Fibroblast of villous mesenchyme (primary cell): ENCODE data around the gene GNL2. TPM values are rescaled to one million over a fixed set of nuclear protein-coding genes. Genes with fewer than 3 reads are reported as not detected.

ENCODE experiments used
- DNase-seq: peaks from one replicate; pipeline ENCODE4 v3.0.0-alpha.2; 2010; ENCODE audit warnings: low read depth
- H3K4me3 ChIP-seq: 2 replicates; pipeline ENCODE4 v1.5.1; 2011; ENCODE audit warnings: low read depth, mild to moderate bottlenecking, low read length
- CTCF ChIP-seq: IDR thresholded peaks from 2 replicates; pipeline ENCODE4 v1.5.1; 2012; ENCODE audit warnings: low read depth, mild to moderate bottlenecking, low read length; ENCODE audit not compliant: insufficient read depth
- total RNA-seq: library from RNA; depleted of rRNA; stranded (reverse); fragments of >200 nt; gene quantifications from 2 replicates; pipeline ENCODE4 v1.2.3, GENCODE V29; 2012

The GNL2 gene
- total RNA-seq, 1 donor: 77.7 TPM

GRCh38 chr1:37559080-37559479 is 36.7 kb downstream of the GNL2 start:
- TF ChIP-seq CTCF: no peak
- DNase-seq: no peak
- no peak overlapping the region for H3K4me3 ChIP-seq

- no peak overlapping the region for H3K4me3 ChIP-seq
- no peak for TF ChIP-seq CTCF
These were observed 37.3 kb downstream of the GNL2 start for GRCh38 chr1:37558411-37558810.

GRCh38 chr1:37557402-37557801 is 38.3 kb downstream of the GNL2 start:
- peak overlapping the region; percentile 65 for H3K4me3 ChIP-seq
- TF ChIP-seq CTCF: no peak
- no peak for DNase-seq

More at GRCh38 chr1:37558411-37558810, 37.3 kb downstream of the GNL2 start:
- DNase-seq: no peak

- peak within 1 kb of the TSS; percentile 65 for H3K4me3 ChIP-seq
- no peak for TF ChIP-seq CTCF
- DNase-seq: peak; percentile 94
These were observed 39.0 kb downstream of the GNL2 start, which contains the start of gene DNALI1 for GRCh38 chr1:37556712-37557196. DNALI1 (plus strand) TSS chr1:37556940; CDS start chr1:37556995, 55 bp downstream.

- DNase-seq: peak; percentile 94
- H3K4me3 ChIP-seq: peak within 1 kb of the TSS; percentile 96
- TF ChIP-seq CTCF: no peak
These were observed 41.6 kb downstream of the GNL2 start, which contains the start of gene SNIP1 for GRCh38 chr1:37553927-37554808. SNIP1 (minus strand) TSS chr1:37554293; CDS start chr1:37554229, 64 bp downstream.

- no peak for TF ChIP-seq CTCF
- no peak for DNase-seq
- peak overlapping the region; percentile 96 for H3K4me3 ChIP-seq
These were observed 42.2 kb downstream of the GNL2 start for GRCh38 chr1:37553598-37553926.

- no peak for TF ChIP-seq CTCF
- DNase-seq: no peak
- H3K4me3 ChIP-seq: no peak overlapping the region
These were observed 46.4 kb downstream of the GNL2 start for GRCh38 chr1:37549341-37549740.
